SK-N-SH (cell line): ENCODE measurements around the gene EPHA5.

ENCODE experiments used
- POLR2AphosphoS5 ChIP-seq: IDR thresholded peaks from 2 replicates; pipeline ENCODE4 v1.6.1; 2012; ENCODE audit warnings: low read depth, low read length
- TF ChIP-seq, protein P1 (sequence below): fragments of 200-600 bp; sonication (generic); IDR thresholded peaks from 2 replicates; pipeline ENCODE4 v1.6.1; 2017; ENCODE audit warnings: antibody characterized with exemption, mild to moderate bottlenecking, moderate library complexity

DNA sequence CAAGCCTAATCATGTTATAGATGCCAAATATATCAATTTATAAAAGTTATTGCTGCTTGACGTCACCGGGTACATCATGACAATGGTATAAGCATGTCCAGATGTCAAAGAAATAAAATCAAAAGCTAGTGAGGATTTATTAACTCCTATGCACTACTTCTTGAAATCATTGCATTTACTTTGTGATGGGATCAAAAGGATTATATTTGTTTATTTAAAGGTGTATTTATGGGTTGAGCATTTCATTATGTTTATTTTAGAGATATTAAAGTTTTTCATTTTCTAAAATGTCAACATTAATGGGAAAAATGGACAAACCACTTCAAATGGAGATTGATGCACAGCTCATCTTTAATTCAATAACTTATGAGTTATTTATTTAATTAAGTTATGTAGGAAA lies 277.8 kb downstream of the EPHA5 start:
- TF ChIP-seq, protein P1, sequence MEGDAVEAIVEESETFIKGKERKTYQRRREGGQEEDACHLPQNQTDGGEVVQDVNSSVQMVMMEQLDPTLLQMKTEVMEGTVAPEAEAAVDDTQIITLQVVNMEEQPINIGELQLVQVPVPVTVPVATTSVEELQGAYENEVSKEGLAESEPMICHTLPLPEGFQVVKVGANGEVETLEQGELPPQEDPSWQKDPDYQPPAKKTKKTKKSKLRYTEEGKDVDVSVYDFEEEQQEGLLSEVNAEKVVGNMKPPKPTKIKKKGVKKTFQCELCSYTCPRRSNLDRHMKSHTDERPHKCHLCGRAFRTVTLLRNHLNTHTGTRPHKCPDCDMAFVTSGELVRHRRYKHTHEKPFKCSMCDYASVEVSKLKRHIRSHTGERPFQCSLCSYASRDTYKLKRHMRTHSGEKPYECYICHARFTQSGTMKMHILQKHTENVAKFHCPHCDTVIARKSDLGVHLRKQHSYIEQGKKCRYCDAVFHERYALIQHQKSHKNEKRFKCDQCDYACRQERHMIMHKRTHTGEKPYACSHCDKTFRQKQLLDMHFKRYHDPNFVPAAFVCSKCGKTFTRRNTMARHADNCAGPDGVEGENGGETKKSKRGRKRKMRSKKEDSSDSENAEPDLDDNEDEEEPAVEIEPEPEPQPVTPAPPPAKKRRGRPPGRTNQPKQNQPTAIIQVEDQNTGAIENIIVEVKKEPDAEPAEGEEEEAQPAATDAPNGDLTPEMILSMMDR = no peak
- no peak for TF ChIP-seq POLR2AphosphoS5
